Fibroblast of gingiva (primary cell): ENCODE data around the gene DTWD2.
"Not testable (repeated sequence)": the region's sequence is repeated elsewhere in the genome, so short reads cannot be mapped to it uniquely, and the experiment has no call there.

Experiments
- DNase-seq: peaks from one replicate; pipeline ENCODE4 v3.0.0-alpha.2; 2011; ENCODE audit warnings: low read depth

DTWD2 gene

DNA sequence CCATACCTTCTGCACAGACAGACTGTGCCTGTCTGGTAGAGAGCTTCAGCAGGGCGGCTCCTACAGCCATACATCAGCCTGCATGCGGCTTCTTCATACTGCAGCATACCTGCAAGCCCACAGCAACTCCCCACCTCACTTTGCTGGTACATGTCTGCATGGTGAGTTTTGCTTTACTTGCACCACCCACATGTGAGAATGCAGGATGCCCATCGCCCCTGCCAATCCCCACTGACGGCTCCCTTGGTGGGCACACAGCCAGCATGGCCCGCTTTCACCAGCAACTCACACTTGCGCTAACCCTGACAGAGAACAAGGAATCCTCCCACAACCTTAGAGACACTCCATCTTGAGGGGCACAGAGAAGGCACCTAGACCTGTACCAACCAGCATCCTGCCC, 114.9 kb downstream of the DTWD2 start:
- DNase-seq = no peak

DNA sequence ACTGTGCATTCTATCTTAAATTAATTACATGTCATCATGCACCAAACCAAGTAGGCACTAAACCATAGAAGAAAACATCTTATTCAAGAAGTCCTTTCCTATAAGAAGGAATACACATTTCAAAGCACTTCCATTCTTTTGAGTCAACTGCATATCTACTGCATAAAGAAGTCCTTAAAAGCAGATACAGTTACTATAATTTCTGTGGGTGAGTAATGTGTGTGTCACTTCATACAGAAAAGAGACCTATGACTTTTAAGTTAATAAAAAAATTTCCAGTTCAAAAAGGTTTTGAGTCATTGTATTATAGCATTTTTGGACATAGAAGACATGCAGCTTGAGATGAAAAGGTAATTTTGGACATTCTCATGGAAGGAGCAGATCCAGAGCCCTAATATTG, 125.0 kb downstream of the DTWD2 start:
- no peak for DNase-seq

DNA sequence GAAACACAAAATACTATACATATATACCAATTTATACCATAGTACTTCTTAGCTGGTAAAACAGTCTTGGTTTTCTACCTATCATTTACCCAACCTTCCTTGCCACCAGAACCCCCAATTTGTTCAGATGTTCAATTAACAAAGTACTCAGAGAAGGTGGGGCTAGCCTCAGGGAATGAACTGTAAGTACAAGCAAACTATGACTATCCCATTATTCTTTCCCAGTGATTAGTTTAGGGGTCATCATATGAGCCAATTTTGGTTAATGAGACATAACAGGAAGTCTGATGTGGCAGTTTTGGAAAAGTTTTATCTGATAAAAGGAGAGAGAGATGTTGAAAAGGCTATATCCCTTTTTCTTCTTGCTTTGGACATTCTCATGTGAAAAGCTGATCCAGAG, 125.8 kb downstream of the DTWD2 start:
- no peak for DNase-seq

DNA sequence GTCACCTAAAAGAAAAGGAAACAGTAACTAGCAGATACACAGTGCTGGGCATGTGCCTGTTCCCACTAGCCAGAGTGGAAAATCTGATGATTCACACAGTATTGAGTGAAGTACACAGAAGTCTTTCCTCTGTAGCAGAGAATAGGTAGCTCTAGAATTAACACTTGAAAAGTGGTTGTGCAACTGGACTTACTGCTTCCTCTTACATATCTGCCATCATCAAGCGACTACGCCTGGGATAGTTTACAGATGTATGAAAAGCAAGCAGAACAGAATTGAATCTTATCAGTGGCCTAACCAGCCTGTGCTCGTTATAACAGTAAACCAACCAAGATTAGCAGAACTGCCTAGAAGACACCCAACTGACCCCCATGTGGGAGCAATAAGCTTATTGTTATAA, 130.6 kb downstream of the DTWD2 start:
- DNase-seq = no peak

GRCh38 chr5:118854819-118855218, 133.5 kb downstream of the DTWD2 start:
- no peak for DNase-seq

DNA sequence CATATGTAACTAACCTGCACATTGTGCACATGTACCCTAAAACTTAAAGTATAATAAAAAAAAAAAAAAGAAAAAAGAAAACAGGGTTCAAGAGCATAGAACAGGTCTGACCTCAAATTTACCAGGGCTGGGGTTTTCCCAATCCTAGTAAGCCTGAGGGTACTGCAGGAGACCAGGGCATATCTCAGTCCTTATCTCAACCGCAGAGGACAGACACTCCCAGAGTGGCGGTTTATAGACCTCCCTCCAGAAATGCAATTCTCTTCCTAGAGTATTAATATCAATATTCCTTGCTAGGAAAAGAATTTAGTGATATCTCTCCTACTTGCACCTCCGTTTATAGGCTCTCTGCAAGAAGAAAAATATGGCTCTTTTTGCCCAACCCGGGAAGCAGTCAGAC, 136.6 kb downstream of the DTWD2 start:
- DNase-seq = not testable (repeated sequence)

- not testable (repeated sequence) for DNase-seq
Measured at GRCh38 chr5:118849507-118849906, 138.8 kb downstream of the DTWD2 start.

- DNase-seq = no peak
Measured at GRCh38 chr5:118844351-118844750, 144.0 kb downstream of the DTWD2 start.

GRCh38 chr5:118834710-118835109, 153.6 kb downstream of the DTWD2 start:
- DNase-seq = no peak

- DNase-seq = no peak
Measured at GRCh38 chr5:118832974-118833373, 155.4 kb downstream of the DTWD2 start.

DNA sequence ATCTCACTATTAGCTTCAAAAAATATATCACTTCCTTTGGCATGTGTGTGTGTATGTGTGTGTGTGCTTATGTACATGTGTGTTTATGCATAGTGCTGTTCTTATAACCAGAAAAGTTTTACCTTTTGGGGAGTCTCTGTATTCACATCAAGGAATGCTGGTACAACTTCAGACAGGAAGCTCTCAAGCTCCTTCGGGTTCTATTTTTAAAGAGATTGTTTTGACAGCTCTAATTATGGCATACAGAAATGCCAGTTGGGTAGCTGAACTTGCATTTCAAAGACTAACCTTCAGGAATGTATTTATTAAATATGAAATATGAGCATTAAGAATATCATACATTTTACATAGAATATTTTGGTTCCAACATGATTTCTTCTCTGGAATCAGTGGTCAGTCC, 163.1 kb downstream of the DTWD2 start:
- no peak for DNase-seq

- no peak for DNase-seq
Measured at GRCh38 chr5:118818604-118819003, 169.7 kb downstream of the DTWD2 start.

DNA sequence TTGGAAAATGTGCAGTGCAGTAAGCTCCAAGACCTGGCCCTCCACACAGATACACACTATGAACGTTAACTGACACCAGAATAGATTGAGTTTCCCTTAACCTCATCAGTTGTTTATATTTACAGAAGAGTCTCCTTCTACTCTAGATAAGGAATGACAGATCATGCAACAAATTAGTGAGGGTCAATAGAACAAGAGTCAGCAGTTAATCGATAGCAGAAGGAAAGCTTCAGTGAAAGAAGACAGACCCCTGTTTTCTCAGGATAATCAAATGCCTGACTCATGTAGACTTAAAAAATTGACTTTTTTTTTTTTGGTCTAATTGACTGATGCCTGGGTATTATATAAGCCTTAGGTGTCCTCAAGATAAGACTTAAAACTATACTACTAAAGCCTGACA, 179.9 kb downstream of the DTWD2 start:
- DNase-seq = no peak

DNA sequence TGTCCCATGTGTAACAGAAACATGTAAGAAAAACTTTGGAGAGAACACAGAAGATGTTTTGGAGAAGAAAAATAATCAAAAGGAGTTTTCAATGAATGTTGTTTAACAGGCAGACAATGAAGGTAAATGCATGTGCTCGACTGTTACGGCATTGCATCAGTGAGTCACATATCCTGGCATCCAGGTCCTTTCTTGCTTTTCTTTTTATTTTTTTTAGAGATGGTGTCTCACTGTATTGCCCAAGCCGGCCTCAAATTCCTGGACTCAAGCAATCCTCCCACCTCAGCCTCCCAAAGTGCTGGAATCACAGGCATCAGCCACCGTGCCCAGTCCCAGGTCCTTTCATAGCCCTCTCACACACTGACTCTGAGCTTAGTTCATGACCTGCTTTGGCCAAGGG, 181.8 kb downstream of the DTWD2 start:
- no peak for DNase-seq

DNA sequence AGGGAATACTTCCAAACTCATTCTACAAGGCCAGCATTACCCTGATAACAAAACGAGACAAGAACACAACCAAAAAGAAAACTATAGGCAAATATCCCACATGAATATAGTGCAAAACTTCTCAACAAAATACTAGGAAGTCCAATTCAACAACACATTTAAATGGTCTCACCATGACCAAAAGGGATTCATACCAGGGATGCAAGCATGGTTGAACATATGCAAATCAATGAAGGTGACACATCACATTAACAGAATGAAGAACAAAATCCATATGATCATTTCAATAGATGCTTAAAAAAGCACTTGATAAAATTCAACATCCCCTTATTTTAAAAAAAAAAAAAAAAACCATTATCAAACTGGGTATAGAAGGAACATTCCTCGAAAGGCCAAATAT, 186.0 kb downstream of the DTWD2 start:
- no peak for DNase-seq

DNA sequence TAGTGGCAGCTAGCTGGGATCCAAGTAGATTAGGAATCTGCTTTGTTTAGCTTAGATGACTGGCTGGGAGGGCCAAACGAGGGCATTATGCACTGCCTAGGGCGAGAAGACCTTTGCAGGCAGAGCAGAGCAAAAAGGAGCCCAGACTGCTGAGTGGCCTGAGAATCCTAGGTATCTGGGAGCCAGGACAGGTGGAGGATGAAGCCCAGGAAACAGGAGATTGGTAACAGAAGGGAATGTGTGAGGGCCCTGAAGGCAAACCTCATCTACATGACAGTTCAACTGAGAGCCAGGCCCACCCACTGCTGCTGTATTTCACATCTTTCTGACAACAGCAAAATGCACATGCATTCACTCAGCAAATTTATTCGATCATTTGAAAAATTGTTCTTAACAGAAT, 192.3 kb downstream of the DTWD2 start:
- DNase-seq = no peak

DNA sequence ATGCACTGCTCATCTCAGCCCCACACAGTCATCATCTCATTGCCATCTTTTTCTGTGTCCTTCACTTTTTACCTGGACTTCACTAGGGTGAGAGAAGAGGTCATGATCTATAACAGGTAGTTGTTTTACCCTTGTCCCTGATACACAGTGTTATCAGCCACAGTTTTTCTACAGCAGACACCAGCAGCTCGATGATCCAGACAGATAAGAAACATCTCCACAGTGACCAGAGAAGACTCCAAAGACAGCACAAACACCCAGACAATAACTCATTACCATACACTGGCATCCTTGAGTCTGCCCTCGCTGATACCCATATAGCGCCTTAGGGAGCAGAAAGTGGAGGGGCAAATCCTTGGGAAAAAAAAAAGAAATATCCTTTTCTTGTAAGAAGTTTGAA, 194.1 kb downstream of the DTWD2 start:
- DNase-seq = no peak

GRCh38 chr5:118793652-118794051, 194.7 kb downstream of the DTWD2 start:
- no peak for DNase-seq

GRCh38 chr5:118793091-118793490, 195.3 kb downstream of the DTWD2 start:
- DNase-seq = no peak

GRCh38 chr5:118791926-118792734, 196.2 kb downstream of the DTWD2 start:
- peak; percentile 82 for DNase-seq

GRCh38 chr5:118789366-118789765, 199.0 kb downstream of the DTWD2 start:
- DNase-seq = no peak

DNA sequence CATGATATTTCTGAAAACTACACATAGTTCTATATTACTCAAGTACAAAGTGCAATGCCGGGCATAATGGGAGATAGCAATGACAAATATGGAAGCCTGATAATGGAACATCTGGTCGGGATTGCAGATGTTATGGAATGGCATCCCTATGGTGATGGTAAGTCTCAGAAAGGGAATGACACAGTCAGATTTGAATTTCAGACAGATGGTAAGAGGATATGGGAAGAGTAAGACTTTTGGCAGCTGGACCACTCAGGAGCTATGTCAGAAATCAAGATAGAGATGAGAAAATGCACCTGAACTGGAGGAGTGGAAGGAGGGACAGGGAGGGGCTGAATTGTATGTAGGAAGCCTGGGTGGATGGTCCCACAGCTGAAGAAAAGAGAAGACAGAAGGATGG, 200.0 kb downstream of the DTWD2 start:
- no peak for DNase-seq
